ENCODE results near the gene CDC42BPG.

GRCh38 chr11:64809781-64810241, 34.6 kb downstream of the CDC42BPG start:
- TF ChIP-seq CTCF (conservative IDR thresholded peaks at IDR 0.05; ENCODE audit: low read depth, low read length) (no peak), EZH2 (IDR thresholded peaks at IDR 0.05; ENCODE audit: low read length, unreplicated experiment) (no peak), EZH2phosphoT487 (IDR thresholded peaks at IDR 0.05; ENCODE audit: borderline replicate concordance, low read length) (no peak)

Measured in PC-3 (cell line).